IMR-90 (cell line): ENCODE results near the gene GFI1.

Source experiments
- CEBPB ChIP-seq: IDR thresholded peaks from 2 replicates; pipeline ENCODE4 v1.6.1; 2012; ENCODE audit warnings: low read depth, low read length, improper control_type of control experiment
- MAZ ChIP-seq: IDR thresholded peaks from 2 replicates; pipeline ENCODE4 v1.6.1; 2012; ENCODE audit warnings: low read depth, mild to moderate bottlenecking, low read length, improper control_type of control experiment, moderate library complexity, borderline replicate concordance
- MXI1 ChIP-seq: IDR thresholded peaks from 2 replicates; pipeline ENCODE4 v1.6.1; 2012; ENCODE audit warnings: low read depth, mild to moderate bottlenecking, low read length, moderate library complexity, borderline replicate concordance
- NFE2L2 ChIP-seq: fragments of 150-350 bp; IDR thresholded peaks from 2 replicates; pipeline ENCODE4 v1.6.1; 2016; ENCODE audit warnings: low read depth, mild to moderate bottlenecking, low read length
- POLR2A ChIP-seq: IDR thresholded peaks from 2 replicates; pipeline ENCODE4 v1.6.1; 2012; ENCODE audit warnings: mild to moderate bottlenecking, low read depth, low read length
- RAD21 ChIP-seq: IDR thresholded peaks from 2 replicates; pipeline ENCODE4 v1.6.1; 2012; ENCODE audit warnings: low read length, improper control_type of control experiment
- RCOR1 ChIP-seq: IDR thresholded peaks from 2 replicates; pipeline ENCODE4 v1.6.1; 2012; ENCODE audit warnings: mild to moderate bottlenecking, low read length, improper control_type of control experiment; ENCODE audit not compliant: insufficient replicate concordance
- RFX5 ChIP-seq: IDR thresholded peaks from 2 replicates; pipeline ENCODE4 v1.8.0; 2012; ENCODE audit warnings: low read depth, mild to moderate bottlenecking, low read length, moderate library complexity
- SMC3 ChIP-seq: fragments of 150-350 bp; IDR thresholded peaks from 2 replicates; pipeline ENCODE4 v1.6.1; 2016; ENCODE audit warnings: low read depth, mild to moderate bottlenecking, antibody characterized with exemption, low read length, moderate library complexity
- TF ChIP-seq, protein P1 (sequence below): conservative IDR thresholded peaks from 2 replicates; pipeline ENCODE4 v1.5.1; 2012; ENCODE audit warnings: mild to moderate bottlenecking, low read depth, low read length, improper control_type of control experiment

DNA sequence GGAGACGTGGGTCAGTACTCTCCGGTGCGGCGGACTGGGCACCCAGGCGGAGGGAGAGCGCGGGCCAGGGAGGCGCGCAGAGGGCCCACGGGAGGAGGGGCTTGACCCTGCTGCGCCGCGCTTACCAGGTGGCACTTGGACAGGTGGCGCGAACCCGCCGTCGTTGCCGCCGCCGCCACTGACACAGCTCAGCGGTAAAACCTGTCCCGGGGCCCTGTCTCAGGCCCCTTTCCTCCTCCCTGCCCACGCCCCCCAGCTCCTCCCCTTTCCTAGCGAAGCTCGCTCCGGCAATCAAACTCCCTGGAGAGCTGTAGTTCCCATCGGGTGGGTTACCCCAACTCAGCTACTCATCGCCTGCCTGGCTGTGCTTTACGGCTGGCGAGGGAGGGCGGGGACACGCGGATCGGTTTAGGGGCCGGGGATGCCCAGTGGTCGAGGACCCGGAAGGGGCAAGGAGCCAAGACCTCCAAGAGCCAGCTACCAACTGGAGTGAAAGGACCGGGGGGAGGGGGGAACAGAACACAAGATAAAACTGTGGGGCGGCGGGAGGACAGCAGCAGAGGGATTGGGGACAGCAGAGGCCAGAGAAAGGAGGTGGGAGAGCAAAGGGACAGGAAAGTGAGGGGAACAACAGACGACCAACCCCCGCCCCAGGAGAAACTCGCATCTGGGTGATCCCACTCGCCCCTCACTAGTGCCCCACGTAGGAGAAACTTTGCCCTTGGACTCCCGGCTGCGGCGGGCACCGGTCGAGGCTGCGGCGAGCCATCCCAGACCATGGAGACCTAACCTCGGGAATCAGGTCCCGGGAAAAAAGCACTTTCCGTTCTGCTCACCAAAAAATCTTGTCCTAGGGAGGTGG is 2.9 kb downstream of the GFI1 start:
- TF ChIP-seq, protein P1, sequence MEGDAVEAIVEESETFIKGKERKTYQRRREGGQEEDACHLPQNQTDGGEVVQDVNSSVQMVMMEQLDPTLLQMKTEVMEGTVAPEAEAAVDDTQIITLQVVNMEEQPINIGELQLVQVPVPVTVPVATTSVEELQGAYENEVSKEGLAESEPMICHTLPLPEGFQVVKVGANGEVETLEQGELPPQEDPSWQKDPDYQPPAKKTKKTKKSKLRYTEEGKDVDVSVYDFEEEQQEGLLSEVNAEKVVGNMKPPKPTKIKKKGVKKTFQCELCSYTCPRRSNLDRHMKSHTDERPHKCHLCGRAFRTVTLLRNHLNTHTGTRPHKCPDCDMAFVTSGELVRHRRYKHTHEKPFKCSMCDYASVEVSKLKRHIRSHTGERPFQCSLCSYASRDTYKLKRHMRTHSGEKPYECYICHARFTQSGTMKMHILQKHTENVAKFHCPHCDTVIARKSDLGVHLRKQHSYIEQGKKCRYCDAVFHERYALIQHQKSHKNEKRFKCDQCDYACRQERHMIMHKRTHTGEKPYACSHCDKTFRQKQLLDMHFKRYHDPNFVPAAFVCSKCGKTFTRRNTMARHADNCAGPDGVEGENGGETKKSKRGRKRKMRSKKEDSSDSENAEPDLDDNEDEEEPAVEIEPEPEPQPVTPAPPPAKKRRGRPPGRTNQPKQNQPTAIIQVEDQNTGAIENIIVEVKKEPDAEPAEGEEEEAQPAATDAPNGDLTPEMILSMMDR = no peak
- TF ChIP-seq MAZ (no peak), SMC3 (no peak), POLR2A (no peak), CEBPB (no peak), RCOR1 (no peak), NFE2L2 (no peak), RFX5 (no peak), MXI1 (no peak), RAD21 (no peak)
